SK-N-MC (cell line): Measurements from ENCODE around the gene ASZ1.

Experiments used
- EZH2 ChIP-seq: fragments of 200-600 bp; sonication (generic); IDR thresholded peaks from one replicate; pipeline ENCODE4 v1.6.1; 2017; ENCODE audit warnings: antibody characterized with exemption
- POLR2AphosphoS5 ChIP-seq: IDR thresholded peaks from 2 replicates; pipeline ENCODE4 v1.6.1; 2012; ENCODE audit warnings: mild to moderate bottlenecking, low read depth, low read length, borderline replicate concordance

GRCh38 chr7:117424090-117424829 lies 3.0 kb downstream of the ASZ1 start:
- TF ChIP-seq EZH2 (no peak), POLR2AphosphoS5 (no peak)
